Uterus (tissue), 4 donors: ENCODE measurements around the gene RANBP9. TPM values are rescaled to one million over a fixed set of nuclear protein-coding genes. Genes with fewer than 3 reads are reported as not detected.

Source experiments
- DNase-seq, 2 donors: peaks; one replicate each; pipeline ENCODE4 v3.0.0-alpha.2; 2019 to 2020
- H3K27ac ChIP-seq, 2 donors: fragments of 200-600 bp; sonication (generic); 1 replicate in 1 of 2; 2 replicates in 1 of 2; pipeline ENCODE4 v1.5.1; 2016 to 2018
- H3K27me3 ChIP-seq, 2 donors: fragments of 200-600 bp; sonication (generic); one replicate each; pipeline ENCODE4 v1.5.1; 2018 to 2019; ENCODE audit warnings: control low read depth in 1 of 2
- H3K36me3 ChIP-seq, 2 donors: fragments of 200-600 bp; sonication (generic); one replicate each; pipeline ENCODE4 v1.5.1; 2019; ENCODE audit warnings: control low read depth in 1 of 2
- H3K4me1 ChIP-seq, 2 donors: fragments of 200-600 bp; sonication (generic); one replicate each; pipeline ENCODE4 v1.5.1; 2018 to 2019; ENCODE audit warnings: control low read depth in 1 of 2
- H3K4me3 ChIP-seq, 2 donors: fragments of 200-600 bp; sonication (generic); 1 replicate in 1 of 2; 2 replicates in 1 of 2; pipeline ENCODE4 v1.5.1; 2018 to 2019; ENCODE audit warnings: mild to moderate bottlenecking in 1 of 2
- H3K9me3 ChIP-seq, 2 donors: fragments of 200-600 bp; sonication (generic); one replicate each; pipeline ENCODE4 v1.5.1; 2019; ENCODE audit warnings: control low read depth in 1 of 2
- POLR2A ChIP-seq, 2 donors: fragments of 450-650 bp; IDR thresholded peaks; one replicate each; pipeline ENCODE4 v1.6.1; 2016; ENCODE audit warnings: antibody characterized with exemption in 2 of 2, mild to moderate bottlenecking in 1 of 2, moderate library complexity in 1 of 2
- intact Hi-C: fragments of 100-400 bp; cut with DNase I; formaldehyde crosslinking; loops from one replicate; pipeline ENCODE4 v1.15.1; 2023; ENCODE audit warnings: low total_unique reads
- total RNA-seq, 4 donors: library from RNA; depleted of rRNA in 3 of 4; stranded (reverse); fragments of >200 nt in 3 of 4; gene quantifications; one replicate each; pipeline versions ENCODE4 v1.1.0 to v1.2.4, GENCODE V29; 2014 to 2023
- TF ChIP-seq, protein P1 (sequence below), 4 experiments: fragments of 200-600 bp in 2 of 4; fragments of 450-650 bp in 2 of 4; sonication (generic) in 2 of 4; IDR thresholded peaks; one replicate each; pipeline ENCODE4 v1.5.1; 2016 to 2019; ENCODE audit warnings: antibody characterized with exemption in 4 of 4, mild to moderate bottlenecking in 2 of 4, moderate library complexity in 1 of 4
- donor health status: DM: yes; HTN: yes; CAD: no.

RANBP9 gene
- total RNA-seq, 4 donors from 2014 or later = 22.6 to 49.0 (median 40.9) TPM

GRCh38 chr6:13681305-13682061 is 30.2 kb downstream of the RANBP9 start:
- no peaks in the 10 kb centered on the region for H3K36me3 ChIP-seq
- no peaks in the 10 kb centered on the region for H3K4me1 ChIP-seq
- TF ChIP-seq, protein P1, sequence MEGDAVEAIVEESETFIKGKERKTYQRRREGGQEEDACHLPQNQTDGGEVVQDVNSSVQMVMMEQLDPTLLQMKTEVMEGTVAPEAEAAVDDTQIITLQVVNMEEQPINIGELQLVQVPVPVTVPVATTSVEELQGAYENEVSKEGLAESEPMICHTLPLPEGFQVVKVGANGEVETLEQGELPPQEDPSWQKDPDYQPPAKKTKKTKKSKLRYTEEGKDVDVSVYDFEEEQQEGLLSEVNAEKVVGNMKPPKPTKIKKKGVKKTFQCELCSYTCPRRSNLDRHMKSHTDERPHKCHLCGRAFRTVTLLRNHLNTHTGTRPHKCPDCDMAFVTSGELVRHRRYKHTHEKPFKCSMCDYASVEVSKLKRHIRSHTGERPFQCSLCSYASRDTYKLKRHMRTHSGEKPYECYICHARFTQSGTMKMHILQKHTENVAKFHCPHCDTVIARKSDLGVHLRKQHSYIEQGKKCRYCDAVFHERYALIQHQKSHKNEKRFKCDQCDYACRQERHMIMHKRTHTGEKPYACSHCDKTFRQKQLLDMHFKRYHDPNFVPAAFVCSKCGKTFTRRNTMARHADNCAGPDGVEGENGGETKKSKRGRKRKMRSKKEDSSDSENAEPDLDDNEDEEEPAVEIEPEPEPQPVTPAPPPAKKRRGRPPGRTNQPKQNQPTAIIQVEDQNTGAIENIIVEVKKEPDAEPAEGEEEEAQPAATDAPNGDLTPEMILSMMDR (IDR thresholded peaks at IDR 0.05) = no peak
- TF ChIP-seq POLR2A (IDR thresholded peaks at IDR 0.05) = no peak
- no peak overlapping the region for H3K27ac ChIP-seq
- DNase-seq = no peak
- H3K27me3 ChIP-seq = no peaks in the 10 kb centered on the region
- H3K4me3 ChIP-seq = no peak overlapping the region
- no peaks in the 10 kb centered on the region for H3K9me3 ChIP-seq
- intact Hi-C loops = no loop called here

DNA sequence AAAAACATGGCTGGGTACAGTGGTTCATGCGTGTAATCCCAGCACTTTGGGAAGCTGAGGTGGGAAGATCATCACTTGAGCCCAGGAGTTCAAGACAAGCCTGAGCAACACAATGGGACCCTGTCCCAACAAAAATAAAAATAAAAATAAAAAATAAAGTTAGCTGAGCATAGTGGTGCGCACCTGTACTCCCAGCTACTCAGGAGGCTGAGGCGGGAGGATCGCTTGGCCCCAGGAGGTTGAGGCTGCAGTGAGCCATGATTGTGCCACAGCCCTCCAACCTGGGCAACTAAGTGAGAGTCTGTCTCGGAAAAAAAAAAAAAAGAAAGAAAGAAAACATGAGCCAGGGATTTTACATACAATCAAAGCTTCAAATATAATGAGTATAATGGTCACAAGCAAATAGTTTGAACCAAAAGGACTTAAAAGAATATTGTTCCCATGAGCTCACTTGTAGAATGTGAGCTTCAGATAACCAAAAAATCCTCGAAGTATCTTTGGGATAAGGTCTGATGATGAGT is 31.1 kb downstream of the RANBP9 start:
- no peak for TF ChIP-seq POLR2A (IDR thresholded peaks at IDR 0.05)
- TF ChIP-seq, protein P1 (IDR thresholded peaks at IDR 0.05) = no peak
- Histone ChIP-seq H3K4me3 (no peak overlapping the region), H3K4me1 (no peaks in the 10 kb centered on the region), H3K36me3 (no peaks in the 10 kb centered on the region), H3K9me3 (no peaks in the 10 kb centered on the region), H3K27ac (no peak overlapping the region), H3K27me3 (no peaks in the 10 kb centered on the region)
- intact Hi-C loops = no loop called here
- DNase-seq = no peak

GRCh38 chr6:13679996-13680395 is 31.6 kb downstream of the RANBP9 start:
- Histone ChIP-seq H3K4me1 (no peaks in the 10 kb centered on the region), H3K9me3 (no peaks in the 10 kb centered on the region), H3K27ac (no peak overlapping the region), H3K27me3 (no peaks in the 10 kb centered on the region), H3K4me3 (no peak overlapping the region), H3K36me3 (no peaks in the 10 kb centered on the region)
- intact Hi-C loops = no loop called here
- TF ChIP-seq, protein P1 (IDR thresholded peaks at IDR 0.05) = no peak
- TF ChIP-seq POLR2A (IDR thresholded peaks at IDR 0.05) = no peak
- no peak for DNase-seq

DNA sequence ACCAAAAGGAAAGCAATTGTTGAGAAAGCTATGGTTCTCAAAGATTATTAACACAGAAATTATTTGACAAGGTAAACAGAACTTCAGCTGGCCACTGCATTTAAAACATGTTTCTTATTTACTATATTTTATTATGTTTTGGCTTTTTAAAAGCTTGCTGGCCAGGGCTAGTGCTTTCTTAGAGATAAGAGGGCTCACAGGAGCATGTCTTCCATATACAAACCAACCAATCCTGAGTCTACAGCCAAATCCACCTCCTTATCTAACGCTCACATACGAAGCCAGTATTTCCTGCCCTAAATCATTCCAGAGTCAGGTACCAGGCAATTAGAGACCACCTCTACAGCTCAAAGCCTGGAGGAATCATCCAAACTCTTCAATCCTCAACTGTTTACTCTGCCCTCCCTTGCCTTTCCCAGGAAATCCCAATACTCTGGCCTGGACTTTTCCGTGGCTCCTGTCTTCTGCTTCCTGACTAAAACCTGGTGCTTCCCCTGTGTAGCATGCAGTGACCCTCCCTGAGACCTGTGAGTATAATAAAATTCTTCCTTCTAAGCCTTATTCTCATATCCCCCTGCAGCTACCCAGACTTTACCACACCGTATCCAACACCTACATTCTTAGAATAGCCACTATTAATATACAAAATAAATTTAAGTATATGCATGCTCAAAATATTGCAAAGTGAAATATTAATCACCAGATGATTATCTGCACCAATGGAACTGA is 33.2 kb downstream of the RANBP9 start:
- no peak for DNase-seq
- H3K9me3 ChIP-seq = no peaks in the 10 kb centered on the region
- TF ChIP-seq, protein P1 (IDR thresholded peaks at IDR 0.05) = no peak
- no peak for TF ChIP-seq POLR2A (IDR thresholded peaks at IDR 0.05)
- no peak overlapping the region for H3K4me3 ChIP-seq
- H3K27me3 ChIP-seq = no peaks in the 10 kb centered on the region
- H3K27ac ChIP-seq = no peak overlapping the region
- intact Hi-C loops = no loop called here
- H3K4me1 ChIP-seq = no peaks in the 10 kb centered on the region
- no peaks in the 10 kb centered on the region for H3K36me3 ChIP-seq

GRCh38 chr6:13677878-13678254 is 33.8 kb downstream of the RANBP9 start:
- no peak for TF ChIP-seq POLR2A (IDR thresholded peaks at IDR 0.05)
- TF ChIP-seq, protein P1 (IDR thresholded peaks at IDR 0.05) = no peak
- Histone ChIP-seq H3K9me3 (no peaks in the 10 kb centered on the region), H3K27ac (no peak overlapping the region), H3K36me3 (no peaks in the 10 kb centered on the region), H3K27me3 (no peaks in the 10 kb centered on the region), H3K4me1 (no peaks in the 10 kb centered on the region), H3K4me3 (no peak overlapping the region)
- intact Hi-C loops = no loop called here
- DNase-seq = no peak
